ENCODE measurements around the gene CFAP68.
A peak's percentile ranks its signal among the peaks of the same experiment; 100 is the strongest.
"Not testable (repeated sequence)": the region's sequence is repeated elsewhere in the genome, so short reads cannot be mapped to it uniquely, and the experiment has no call there.

Gene CFAP68

DNA sequence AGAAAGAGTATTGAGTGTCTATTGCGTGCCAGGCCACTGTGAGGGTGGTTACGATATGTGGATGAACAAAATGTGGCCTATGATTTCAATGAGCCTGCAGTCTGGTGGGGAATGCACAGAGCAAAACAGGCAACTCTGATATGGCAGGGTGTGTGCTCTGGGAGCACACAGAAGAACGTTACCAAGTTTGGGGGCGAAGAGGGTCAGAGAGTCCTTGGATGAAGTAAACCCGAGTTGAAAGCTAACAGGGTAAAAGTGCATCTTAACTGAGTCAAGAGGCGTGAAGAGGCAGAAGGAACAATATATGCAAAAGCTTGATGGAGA is 258 bp downstream of the CFAP68 start:
- Histone ChIP-seq H3K9me3 (ENCODE audit: control insufficient read depth, insufficient read depth, low read depth, low read length) (no peaks in the 10 kb centered on the region), H3K4me1 (ENCODE audit: control insufficient read depth, insufficient read depth, low read length) (no peaks in the 10 kb centered on the region), H3K4me3 (ENCODE audit: low read depth, low read length) (peak overlapping the region; percentile 65), H3K36me3 (ENCODE audit: control insufficient read depth in 2 of 2, insufficient read depth in 1 of 2, low read length in 2 of 2) (peaks cover 0 to 16% of the 10 kb centered on the region in 2 experiments; a peak in 1 of 3 replicates), H3K27ac (ENCODE audit: extremely low read depth, low read depth, low read length) (peak overlapping the region; percentile 52)
- TF ChIP-seq ZNF560 (tag by site-specific recombination; IDR thresholded peaks at IDR 0.05; ENCODE audit: borderline replicate concordance) (no peak), OVOL3 (tag by site-specific recombination; IDR thresholded peaks at IDR 0.05) (no peak), ZNF768 (tag by site-specific recombination; IDR thresholded peaks at IDR 0.05) (no peak), ZNF558 (tag by site-specific recombination; IDR thresholded peaks at IDR 0.05) (no peak), ZNF621 (tag by site-specific recombination; IDR thresholded peaks at IDR 0.05) (no peak), ZNF24 (tag by site-specific recombination; IDR thresholded peaks at IDR 0.05) (no peak), ZNF121 (tag by site-specific recombination; IDR thresholded peaks at IDR 0.05) (no peak), PRDM1 (tag by site-specific recombination; IDR thresholded peaks at IDR 0.05) (no peak)
- TF ChIP-seq, protein P1, sequence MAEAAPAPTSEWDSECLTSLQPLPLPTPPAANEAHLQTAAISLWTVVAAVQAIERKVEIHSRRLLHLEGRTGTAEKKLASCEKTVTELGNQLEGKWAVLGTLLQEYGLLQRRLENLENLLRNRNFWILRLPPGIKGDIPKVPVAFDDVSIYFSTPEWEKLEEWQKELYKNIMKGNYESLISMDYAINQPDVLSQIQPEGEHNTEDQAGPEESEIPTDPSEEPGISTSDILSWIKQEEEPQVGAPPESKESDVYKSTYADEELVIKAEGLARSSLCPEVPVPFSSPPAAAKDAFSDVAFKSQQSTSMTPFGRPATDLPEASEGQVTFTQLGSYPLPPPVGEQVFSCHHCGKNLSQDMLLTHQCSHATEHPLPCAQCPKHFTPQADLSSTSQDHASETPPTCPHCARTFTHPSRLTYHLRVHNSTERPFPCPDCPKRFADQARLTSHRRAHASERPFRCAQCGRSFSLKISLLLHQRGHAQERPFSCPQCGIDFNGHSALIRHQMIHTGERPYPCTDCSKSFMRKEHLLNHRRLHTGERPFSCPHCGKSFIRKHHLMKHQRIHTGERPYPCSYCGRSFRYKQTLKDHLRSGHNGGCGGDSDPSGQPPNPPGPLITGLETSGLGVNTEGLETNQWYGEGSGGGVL (tag by site-specific recombination; IDR thresholded peaks at IDR 0.05), result no peak
- TF ChIP-seq, protein P2, sequence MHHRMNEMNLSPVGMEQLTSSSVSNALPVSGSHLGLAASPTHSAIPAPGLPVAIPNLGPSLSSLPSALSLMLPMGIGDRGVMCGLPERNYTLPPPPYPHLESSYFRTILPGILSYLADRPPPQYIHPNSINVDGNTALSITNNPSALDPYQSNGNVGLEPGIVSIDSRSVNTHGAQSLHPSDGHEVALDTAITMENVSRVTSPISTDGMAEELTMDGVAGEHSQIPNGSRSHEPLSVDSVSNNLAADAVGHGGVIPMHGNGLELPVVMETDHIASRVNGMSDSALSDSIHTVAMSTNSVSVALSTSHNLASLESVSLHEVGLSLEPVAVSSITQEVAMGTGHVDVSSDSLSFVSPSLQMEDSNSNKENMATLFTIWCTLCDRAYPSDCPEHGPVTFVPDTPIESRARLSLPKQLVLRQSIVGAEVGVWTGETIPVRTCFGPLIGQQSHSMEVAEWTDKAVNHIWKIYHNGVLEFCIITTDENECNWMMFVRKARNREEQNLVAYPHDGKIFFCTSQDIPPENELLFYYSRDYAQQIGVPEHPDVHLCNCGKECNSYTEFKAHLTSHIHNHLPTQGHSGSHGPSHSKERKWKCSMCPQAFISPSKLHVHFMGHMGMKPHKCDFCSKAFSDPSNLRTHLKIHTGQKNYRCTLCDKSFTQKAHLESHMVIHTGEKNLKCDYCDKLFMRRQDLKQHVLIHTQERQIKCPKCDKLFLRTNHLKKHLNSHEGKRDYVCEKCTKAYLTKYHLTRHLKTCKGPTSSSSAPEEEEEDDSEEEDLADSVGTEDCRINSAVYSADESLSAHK (tag by site-specific recombination; IDR thresholded peaks at IDR 0.05), result no peak
- TF ChIP-seq, protein P3, sequence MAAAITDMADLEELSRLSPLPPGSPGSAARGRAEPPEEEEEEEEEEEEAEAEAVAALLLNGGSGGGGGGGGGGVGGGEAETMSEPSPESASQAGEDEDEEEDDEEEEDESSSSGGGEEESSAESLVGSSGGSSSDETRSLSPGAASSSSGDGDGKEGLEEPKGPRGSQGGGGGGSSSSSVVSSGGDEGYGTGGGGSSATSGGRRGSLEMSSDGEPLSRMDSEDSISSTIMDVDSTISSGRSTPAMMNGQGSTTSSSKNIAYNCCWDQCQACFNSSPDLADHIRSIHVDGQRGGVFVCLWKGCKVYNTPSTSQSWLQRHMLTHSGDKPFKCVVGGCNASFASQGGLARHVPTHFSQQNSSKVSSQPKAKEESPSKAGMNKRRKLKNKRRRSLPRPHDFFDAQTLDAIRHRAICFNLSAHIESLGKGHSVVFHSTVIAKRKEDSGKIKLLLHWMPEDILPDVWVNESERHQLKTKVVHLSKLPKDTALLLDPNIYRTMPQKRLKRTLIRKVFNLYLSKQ (tag by site-specific recombination; IDR thresholded peaks at IDR 0.05; ENCODE audit: borderline replicate concordance), result no peak
- CTCF ChIA-PET, result interaction anchor here (0.9 to 1.4 kb wide), 2 partner anchors 8 to 52 kb away, joined by 3 to 10 read pairs; partner anchors contain the start of gene ALG9
- POLR2A ChIA-PET, result interaction anchor here (0.9 kb wide), 1 partner anchor 47 kb away, joined by 4 read pairs; no protein-coding TSS in a partner anchor

DNA sequence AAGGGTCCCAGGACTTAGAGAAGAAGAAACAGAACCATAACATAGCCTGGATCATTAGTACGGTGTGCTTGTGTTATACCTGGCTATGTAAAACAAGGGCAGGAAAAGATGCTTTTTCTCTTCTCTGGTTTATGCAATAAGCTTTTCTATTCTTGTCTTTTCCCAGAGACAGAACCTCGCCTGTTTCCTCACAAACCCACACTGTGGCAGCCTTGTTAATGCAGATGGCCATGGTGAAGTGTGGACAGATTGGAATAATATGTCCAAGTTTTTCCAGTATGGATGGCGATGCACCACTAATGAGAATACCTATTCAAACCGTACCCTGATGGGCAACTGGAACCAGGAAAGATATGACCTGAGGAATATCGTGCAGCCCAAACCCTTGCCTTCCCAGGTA is 2.9 kb downstream of the CFAP68 start:
- Histone ChIP-seq H3K4me3 (ENCODE audit: low read depth, low read length) (no peak overlapping the region), H3K9me3 (ENCODE audit: control insufficient read depth, insufficient read depth, low read depth, low read length) (no peaks in the 10 kb centered on the region), H3K36me3 (ENCODE audit: control insufficient read depth in 2 of 2, insufficient read depth in 1 of 2, low read length in 2 of 2) (no peaks in the 10 kb centered on the region), H3K4me1 (ENCODE audit: control insufficient read depth, insufficient read depth, low read length) (no peaks in the 10 kb centered on the region), H3K27ac (ENCODE audit: extremely low read depth, low read depth, low read length) (no peak overlapping the region)
- POLR2A ChIA-PET, result interaction anchor here (1.0 to 1.7 kb wide), 3 partner anchors 28 to 45 kb away, joined by 3 to 4 read pairs (median 3); partner anchors contain the start of gene C11orf52
- CTCF ChIA-PET, result interaction anchor here (1.7 kb wide), 1 partner anchor 100 kb away, joined by 10 read pairs; no protein-coding TSS in a partner anchor
- no peak for TF ChIP-seq ZNF555 (tag by site-specific recombination; conservative IDR thresholded peaks at IDR 0.05)
- no peak for TF ChIP-seq ZNF530 (tag by site-specific recombination; IDR thresholded peaks at IDR 0.05; ENCODE audit: low read depth)
- no peak for TF ChIP-seq ZNF37A (tag by site-specific recombination; IDR thresholded peaks at IDR 0.05)
- TF ChIP-seq KLF10 (tag by site-specific recombination; IDR thresholded peaks at IDR 0.05), result no peak
- TF ChIP-seq ZNF184 (tag by site-specific recombination; IDR thresholded peaks at IDR 0.05), result no peak
- no peak for TF ChIP-seq ZNF19 (tag by site-specific recombination; IDR thresholded peaks at IDR 0.05; ENCODE audit: low read depth)
- no peak for TF ChIP-seq BCL11B (tag by site-specific recombination; IDR thresholded peaks at IDR 0.05; ENCODE audit: low read depth)
- TF ChIP-seq ZNF677 (tag by site-specific recombination; IDR thresholded peaks at IDR 0.05), result no peak
- no peak for TF ChIP-seq ZNF214 (tag by site-specific recombination; IDR thresholded peaks at IDR 0.05; ENCODE audit: borderline replicate concordance)
- TF ChIP-seq ZNF211 (tag by site-specific recombination; IDR thresholded peaks at IDR 0.05; ENCODE audit: low read depth), result no peak
- TF ChIP-seq ZNF266 (tag by site-specific recombination; IDR thresholded peaks at IDR 0.05; ENCODE audit: low read depth), result no peak
- no peak for TF ChIP-seq ZNF239 (tag by site-specific recombination; IDR thresholded peaks at IDR 0.05)

DNA sequence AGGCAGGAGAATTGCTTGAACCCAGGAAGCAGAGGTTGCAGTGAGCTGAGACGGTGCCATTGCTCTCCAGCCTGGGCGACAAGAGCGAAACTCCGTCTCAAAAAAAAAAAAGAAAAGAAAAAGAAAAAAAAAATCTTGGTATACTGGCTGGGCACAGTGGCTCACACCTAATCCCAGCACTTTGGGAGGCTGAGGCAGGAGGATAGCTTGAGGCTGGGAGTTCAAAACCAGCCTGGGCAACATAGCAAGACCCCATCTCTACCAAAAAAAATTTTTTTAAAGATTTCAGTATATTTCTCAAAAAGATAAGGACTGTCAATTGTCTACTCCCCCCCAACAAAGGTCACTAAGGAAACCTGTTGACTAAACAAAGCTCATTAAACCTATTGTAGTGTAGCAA is 5.7 kb downstream of the CFAP68 start:
- H3K9me3 ChIP-seq (ENCODE audit: control insufficient read depth, insufficient read depth, low read depth, low read length); H3K36me3 ChIP-seq (ENCODE audit: control insufficient read depth in 2 of 2, insufficient read depth in 1 of 2, low read length in 2 of 2); H3K27ac ChIP-seq (ENCODE audit: extremely low read depth, low read depth, low read length); POLR2A ChIA-PET; H3K4me1 ChIP-seq (ENCODE audit: control insufficient read depth, insufficient read depth, low read length); H3K4me3 ChIP-seq (ENCODE audit: low read depth, low read length): not testable (repeated sequence)
- CTCF ChIA-PET, result interaction anchor here (0.8 to 1.5 kb wide), 2 partner anchors 13 to 97 kb away, joined by 3 read pairs; no protein-coding TSS in a partner anchor
